EH (cell line): ENCODE measurements around the gene ATP8A1.
"Not testable (repeated sequence)": the region's sequence is repeated elsewhere in the genome, so short reads cannot be mapped to it uniquely, and the experiment has no call there.

Experiments
- DNase-seq: peaks from one replicate; pipeline ENCODE4 v3.0.0-alpha.2; 2015; ENCODE audit warnings: low read depth

ATP8A1 gene

GRCh38 chr4:42656944-42657792 lies at the start of gene ATP8A1:
TSS of gene ATP8A1 (minus strand) at chr4:42657105. CDS start at chr4:42656873, 232 bp downstream.
- DNase-seq = peak; percentile 87

GRCh38 chr4:42706086-42706485 lies 49.2 kb upstream of the ATP8A1 start:
- DNase-seq = no peak

GRCh38 chr4:42703813-42704212 lies 46.9 kb upstream of the ATP8A1 start:
- DNase-seq = no peak

GRCh38 chr4:42702895-42703294 lies 46.0 kb upstream of the ATP8A1 start:
- no peak for DNase-seq

GRCh38 chr4:42701780-42702179 lies 44.9 kb upstream of the ATP8A1 start:
- DNase-seq = not testable (repeated sequence)

- DNase-seq = no peak
These were observed 33.6 kb upstream of the ATP8A1 start for GRCh38 chr4:42690537-42690936.

- no peak for DNase-seq
These were observed 26.5 kb upstream of the ATP8A1 start for GRCh38 chr4:42683393-42683792.

GRCh38 chr4:42678512-42678911 lies 21.6 kb upstream of the ATP8A1 start:
- DNase-seq = no peak

- no peak for DNase-seq
These were observed 19.4 kb upstream of the ATP8A1 start for GRCh38 chr4:42676066-42676951.

GRCh38 chr4:42673082-42673425 lies 16.1 kb upstream of the ATP8A1 start:
- no peak for DNase-seq

GRCh38 chr4:42672359-42673081 lies 15.6 kb upstream of the ATP8A1 start:
- DNase-seq = no peak

- DNase-seq = no peak
These were observed 14.7 kb upstream of the ATP8A1 start for GRCh38 chr4:42671431-42672194.

- no peak for DNase-seq
These were observed 1.4 kb upstream of the ATP8A1 start for GRCh38 chr4:42658261-42658660.

- DNase-seq = no peak
These were observed 294 bp downstream of the ATP8A1 start for GRCh38 chr4:42656679-42656943.

- DNase-seq = peak; percentile 7
These were observed 805 bp downstream of the ATP8A1 start for GRCh38 chr4:42655921-42656678.

- DNase-seq = no peak
These were observed 1.7 kb downstream of the ATP8A1 start for GRCh38 chr4:42655269-42655637.

- DNase-seq = peak; percentile 62
These were observed 2.2 kb downstream of the ATP8A1 start for GRCh38 chr4:42654631-42655268.

GRCh38 chr4:42653626-42654560 lies 3.0 kb downstream of the ATP8A1 start:
- no peak for DNase-seq

- DNase-seq = not testable (repeated sequence)
These were observed 4.2 kb downstream of the ATP8A1 start for GRCh38 chr4:42652529-42653231.
